ENCODE measurements around the gene CGN.

DNA sequence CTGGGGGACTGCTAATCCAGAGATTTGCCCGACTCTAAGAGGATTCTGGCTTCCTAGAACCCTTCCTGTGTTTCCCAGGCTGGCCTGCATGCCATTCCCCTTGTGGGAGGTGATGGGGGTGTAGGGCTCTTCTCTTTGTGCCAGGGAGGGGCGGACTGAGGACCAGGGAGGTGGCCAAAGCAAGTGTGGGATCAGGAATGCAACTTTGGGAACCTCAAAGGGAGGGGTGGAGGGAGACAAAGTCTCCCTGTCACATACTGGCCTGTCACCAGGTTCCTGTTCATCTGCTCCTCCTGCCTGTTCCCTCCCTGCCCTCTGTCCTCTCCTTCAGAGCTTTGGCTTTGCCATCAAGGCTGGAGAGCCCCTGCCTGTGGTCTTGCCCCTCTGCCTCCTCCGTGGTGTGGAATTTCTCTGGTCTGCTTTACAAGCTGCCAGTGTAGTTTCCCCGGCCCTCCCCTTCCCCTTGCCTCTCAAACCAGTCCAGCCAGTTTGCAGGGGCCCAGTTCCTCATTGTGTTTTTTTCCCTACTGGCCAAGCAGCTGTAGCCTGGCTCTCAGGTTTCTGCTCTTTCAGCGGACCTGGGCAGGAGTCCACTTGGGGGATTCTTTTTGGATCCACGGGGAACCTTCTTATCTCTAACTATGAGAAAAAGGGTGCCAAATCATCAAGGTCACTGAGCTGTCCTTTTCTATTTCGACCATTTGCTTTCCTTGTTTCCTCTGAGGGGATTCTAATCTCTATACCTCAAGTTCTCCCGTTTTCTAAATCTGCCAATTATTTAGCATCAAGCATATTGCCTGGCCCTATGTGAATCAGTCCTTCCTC, 1.8 kb downstream of the CGN start:
- TF ChIP-seq, protein P1, sequence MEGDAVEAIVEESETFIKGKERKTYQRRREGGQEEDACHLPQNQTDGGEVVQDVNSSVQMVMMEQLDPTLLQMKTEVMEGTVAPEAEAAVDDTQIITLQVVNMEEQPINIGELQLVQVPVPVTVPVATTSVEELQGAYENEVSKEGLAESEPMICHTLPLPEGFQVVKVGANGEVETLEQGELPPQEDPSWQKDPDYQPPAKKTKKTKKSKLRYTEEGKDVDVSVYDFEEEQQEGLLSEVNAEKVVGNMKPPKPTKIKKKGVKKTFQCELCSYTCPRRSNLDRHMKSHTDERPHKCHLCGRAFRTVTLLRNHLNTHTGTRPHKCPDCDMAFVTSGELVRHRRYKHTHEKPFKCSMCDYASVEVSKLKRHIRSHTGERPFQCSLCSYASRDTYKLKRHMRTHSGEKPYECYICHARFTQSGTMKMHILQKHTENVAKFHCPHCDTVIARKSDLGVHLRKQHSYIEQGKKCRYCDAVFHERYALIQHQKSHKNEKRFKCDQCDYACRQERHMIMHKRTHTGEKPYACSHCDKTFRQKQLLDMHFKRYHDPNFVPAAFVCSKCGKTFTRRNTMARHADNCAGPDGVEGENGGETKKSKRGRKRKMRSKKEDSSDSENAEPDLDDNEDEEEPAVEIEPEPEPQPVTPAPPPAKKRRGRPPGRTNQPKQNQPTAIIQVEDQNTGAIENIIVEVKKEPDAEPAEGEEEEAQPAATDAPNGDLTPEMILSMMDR (conservative IDR thresholded peaks at IDR 0.05 in 1 of 2, IDR thresholded peaks at IDR 0.05 in 1 of 2; ENCODE audit: low read depth in 1 of 2, low read length in 2 of 2): no peak
- peak; percentile 24 for TF ChIP-seq EZH2 (IDR thresholded peaks at IDR 0.05; ENCODE audit: low read length, missing control alignments)

All from fibroblast of lung (primary cell).